GM12878 (cell line): Measurements from ENCODE around the gene OSCP1. TPM values are rescaled to one million over a fixed set of nuclear protein-coding genes. Genes with fewer than 3 reads are reported as not detected.

ENCODE experiments used
- ATAC-seq: fragments of 200-7000 bp; cut with Tn5 transposase; 3 replicates; pipeline ENCODE4 v1.9.1; 2020; ENCODE audit warnings: mild to moderate bottlenecking, moderate library complexity
- BruUV-seq: library from RNA; stranded (reverse); fragments of 400-500 nt; replicated peaks from 2 replicates; lab custom pipeline; 2021; lab: Mats Ljungman, UMichigan
- CTCF ChIA-PET: fragments of 300-600 bp; sonication (Branson Sonifier 250); formaldehyde crosslinking; extraction: SDS; loops from one replicate; lab custom pipeline; 2021; ENCODE audit warnings: inconsistent platforms; lab: Yijun Ruan, JAX
- POLR2A ChIA-PET: fragments of 350-600 bp; formaldehyde crosslinking; extraction: SDS; loops from one replicate; lab custom pipeline; 2021; ENCODE audit warnings: inconsistent platforms; lab: Charles Lee
- RAD21 ChIA-PET: fragments of 300-600 bp; sonication (Branson Sonifier 250); formaldehyde crosslinking; loops from one replicate; lab custom pipeline; 2023; ENCODE audit warnings: antibody characterized with exemption; ENCODE audit not compliant: unreplicated experiment; lab: Charles Lee
- SMC1A ChIA-PET: fragments of 300-600 bp; sonication (Branson Sonifier 250); formaldehyde crosslinking; loops from one replicate; lab custom pipeline; 2023; ENCODE audit not compliant: unreplicated experiment, uncharacterized antibody; lab: Charles Lee
- DNase-seq: peaks from one replicate; pipeline ENCODE4 v3.0.0-alpha.2; 2011; ENCODE audit warnings: low read depth, low spot score
- FAIRE-seq: peaks from 3 replicates; lab custom pipeline; 2011; peaks lifted over from hg19 to GRCh38; lab: Jason Lieb, UNC
- H2AFZ ChIP-seq: 2 replicates; pipeline ENCODE4 v1.6.0; 2011; ENCODE audit warnings: low read depth, low read length, control low read depth; ENCODE audit not compliant: control insufficient read depth
- H3K27ac ChIP-seq: 2 replicates; pipeline ENCODE4 v1.5.1; 2011; ENCODE audit warnings: control low read depth; ENCODE audit not compliant: control insufficient read depth, insufficient read depth
- H3K27me3 ChIP-seq, 2 experiments: replicated peaks in 1 of 2; 2 replicates each; pipeline versions ENCODE4 v1.6.0 to v1.6.1; 2011; ENCODE audit warnings: low read length in 1 of 2; ENCODE audit not compliant: control insufficient read depth in 2 of 2, insufficient read depth in 2 of 2
- H3K36me3 ChIP-seq, 2 experiments: 2 replicates each; pipeline ENCODE4 v1.5.1; 2011; ENCODE audit warnings: low read length in 1 of 2; ENCODE audit not compliant: control insufficient read depth in 2 of 2, insufficient read depth in 2 of 2
- H3K4me1 ChIP-seq: 2 replicates; pipeline ENCODE4 v1.6.1; 2011; ENCODE audit warnings: mild to moderate bottlenecking, low read length, moderate library complexity, mixed read lengths; ENCODE audit not compliant: control insufficient read depth, insufficient read depth
- H3K4me2 ChIP-seq: 2 replicates; pipeline ENCODE4 v1.6.0; 2011; ENCODE audit warnings: control low read depth; ENCODE audit not compliant: control insufficient read depth, insufficient read depth
- H3K4me3 ChIP-seq: fragments of 200-600 bp; sonication (generic); 2 replicates; pipeline ENCODE4 v1.5.1; 2016
- H3K79me2 ChIP-seq: 2 replicates; pipeline ENCODE4 v1.6.0; 2011; ENCODE audit warnings: low read length; ENCODE audit not compliant: control insufficient read depth, insufficient read depth
- H3K9ac ChIP-seq: 2 replicates; pipeline ENCODE4 v1.8.0; 2011; ENCODE audit warnings: low read length, control low read depth, mixed read lengths; ENCODE audit not compliant: control insufficient read depth, insufficient read depth
- H3K9me3 ChIP-seq: replicated peaks from 3 replicates; pipeline ENCODE4 v1.5.1; 2011; ENCODE audit warnings: mild to moderate bottlenecking, low read length; ENCODE audit not compliant: control insufficient read depth, insufficient read depth
- H4K20me1 ChIP-seq: 2 replicates; pipeline ENCODE4 v1.6.0; 2011; ENCODE audit not compliant: control insufficient read depth, insufficient read depth
- BCL11A ChIP-seq: IDR thresholded peaks from 2 replicates; pipeline ENCODE4 v1.6.1; 2011; ENCODE audit warnings: low read depth, low read length
- CEBPB ChIP-seq, 2 experiments: fragments of 150-350 bp in 1 of 2; IDR thresholded peaks; 2 replicates each; pipeline ENCODE4 v1.6.1; 2012 to 2014; ENCODE audit warnings: low read depth in 2 of 2, low read length in 2 of 2, borderline replicate concordance in 1 of 2, inconsistent platforms in 1 of 2
- EZH2 ChIP-seq: IDR thresholded peaks from 2 replicates; pipeline ENCODE4 v1.6.1; 2012; ENCODE audit warnings: low read depth, mild to moderate bottlenecking, control low read depth, inconsistent platforms, low read length, borderline replicate concordance; ENCODE audit not compliant: control insufficient read depth
- GATAD2B ChIP-seq: fragments of 450-650 bp; conservative IDR thresholded peaks from 2 replicates; pipeline ENCODE4 v1.6.1; 2017; ENCODE audit warnings: low read depth, mild to moderate bottlenecking, moderate library complexity
- HDAC2 ChIP-seq: fragments of 200-600 bp; sonication (generic); IDR thresholded peaks from 2 replicates; pipeline ENCODE4 v1.6.1; 2017
- HDAC6 ChIP-seq: fragments of 200-600 bp; sonication (generic); IDR thresholded peaks from one replicate; pipeline ENCODE4 v1.8.0; 2017; ENCODE audit warnings: antibody characterized with exemption; ENCODE audit not compliant: unreplicated experiment
- KAT2A ChIP-seq: conservative IDR thresholded peaks from 2 replicates; pipeline ENCODE4 v1.6.1; 2011; ENCODE audit warnings: low read depth, low read length; ENCODE audit not compliant: control insufficient read depth
- NFIC ChIP-seq: IDR thresholded peaks from 2 replicates; pipeline ENCODE4 v1.6.1; 2012; ENCODE audit warnings: low read depth, mild to moderate bottlenecking, inconsistent platforms, low read length, moderate library complexity
- RBBP5 ChIP-seq: fragments of 200-600 bp; sonication (generic); conservative IDR thresholded peaks from 2 replicates; pipeline ENCODE4 v1.6.1; 2016
- SREBF2 ChIP-seq: IDR thresholded peaks from 2 replicates; pipeline ENCODE4 v1.6.1; 2012; ENCODE audit warnings: mild to moderate bottlenecking, low read length
- STAT3 ChIP-seq: IDR thresholded peaks from 2 replicates; pipeline ENCODE4 v1.6.1; 2011; ENCODE audit warnings: low read depth, low read length, improper control_type of control experiment
- WGBS: methylation state at CpG from one replicate; pipeline ENCODE4 v1.1.6; 2016; ENCODE audit warnings: low lambda C conversion rate; ENCODE audit not compliant: insufficient replicate concordance, insufficient coverage; ENCODE audit errors: missing lambda C conversion rate; 5-methylcytosine and 5-hydroxymethylcytosine counted together
- in situ Hi-C: fragments of 300-500 bp; cut with MboI; formaldehyde crosslinking; loops from 9 replicates; pipeline ENCODE4 v1.14.3; 2018; ENCODE audit warnings: mixed read lengths
- intact Hi-C: fragments of 100-400 bp; cut with micrococcal nuclease; formaldehyde crosslinking; loops from one replicate; pipeline ENCODE4 v1.14.2; 2022; ENCODE audit not compliant: unreplicated experiment
- polyA plus RNA-seq, 11 experiments: library from polyadenylated mRNA; depleted of rRNA in 4 of 11; unstranded in 6 of 11; stranded (reverse) in 5 of 11; fragments of >200 nt; fragmentation: Nextera tagmentation in 4 of 11; fragmentation: Illumina TruSeq in 1 of 11; extraction: Ambion mirVana in 4 of 11; extraction: Trizol in 1 of 11; gene quantifications; 1 replicate in 1 of 11; 2 replicates in 10 of 11; pipeline versions ENCODE4 v1.2.1 to v1.2.3, GENCODE V29; 2011 to 2016; ENCODE audit warnings: inconsistent platforms in 2 of 11, missing spikeins in 2 of 11, low read depth in 1 of 11
- total RNA-seq, 4 experiments: library from RNA; depleted of rRNA in 3 of 4; stranded (reverse); fragments of >200 nt in 3 of 4; fragmentation: Illumina TruSeq in 1 of 4; extraction: Trizol in 1 of 4; gene quantifications; 2 replicates each; pipeline versions ENCODE4 v1.2.1 to v1.2.3, GENCODE V29; 2013 to 2021
- TF ChIP-seq, protein P1 (sequence below): fragments of 450-650 bp; IDR thresholded peaks from 2 replicates; pipeline ENCODE4 v1.6.1; 2017; ENCODE audit warnings: mild to moderate bottlenecking
- TF ChIP-seq, protein P2 (sequence below): fragments of 150-350 bp; IDR thresholded peaks from 2 replicates; pipeline ENCODE4 v1.6.1; 2016; ENCODE audit warnings: low read depth, low read length
- TF ChIP-seq, protein P3 (sequence below): fragments of 450-650 bp; conservative IDR thresholded peaks from 2 replicates; pipeline ENCODE4 v1.6.1; 2017; ENCODE audit warnings: mild to moderate bottlenecking, moderate library complexity
- TF ChIP-seq, protein P4 (sequence below): IDR thresholded peaks from 2 replicates; pipeline ENCODE4 v1.6.1; 2012; ENCODE audit warnings: low read depth, low read length, improper control_type of control experiment

OSCP1 gene
- total and polyA plus RNA-seq, 10 of the 15 experiments (the other 5 are each of a cell fraction or from before 2014, with no cell fraction given), result 1.8 to 5.9 (median 3.0) TPM

DNA sequence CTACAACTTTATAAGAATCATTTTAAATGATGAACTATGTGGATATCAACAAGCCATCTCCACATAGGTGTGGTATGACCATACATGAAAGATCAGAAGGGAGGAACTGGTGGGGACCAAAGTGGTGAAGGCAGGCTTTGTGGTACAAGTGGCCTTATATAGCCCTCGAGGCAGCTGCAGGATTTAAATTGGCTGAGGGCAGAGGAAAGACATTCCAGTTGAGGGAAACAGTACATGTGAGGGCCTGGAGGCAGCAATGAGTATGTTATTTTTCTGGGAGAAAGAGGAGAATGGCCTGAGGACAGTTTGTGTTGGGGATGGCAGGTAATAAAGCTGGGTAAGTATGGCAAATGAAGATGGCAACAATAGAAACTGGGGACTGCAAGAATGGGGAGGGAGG, 17.1 kb downstream of the OSCP1 start (continued):
- TF ChIP-seq, protein P1, sequence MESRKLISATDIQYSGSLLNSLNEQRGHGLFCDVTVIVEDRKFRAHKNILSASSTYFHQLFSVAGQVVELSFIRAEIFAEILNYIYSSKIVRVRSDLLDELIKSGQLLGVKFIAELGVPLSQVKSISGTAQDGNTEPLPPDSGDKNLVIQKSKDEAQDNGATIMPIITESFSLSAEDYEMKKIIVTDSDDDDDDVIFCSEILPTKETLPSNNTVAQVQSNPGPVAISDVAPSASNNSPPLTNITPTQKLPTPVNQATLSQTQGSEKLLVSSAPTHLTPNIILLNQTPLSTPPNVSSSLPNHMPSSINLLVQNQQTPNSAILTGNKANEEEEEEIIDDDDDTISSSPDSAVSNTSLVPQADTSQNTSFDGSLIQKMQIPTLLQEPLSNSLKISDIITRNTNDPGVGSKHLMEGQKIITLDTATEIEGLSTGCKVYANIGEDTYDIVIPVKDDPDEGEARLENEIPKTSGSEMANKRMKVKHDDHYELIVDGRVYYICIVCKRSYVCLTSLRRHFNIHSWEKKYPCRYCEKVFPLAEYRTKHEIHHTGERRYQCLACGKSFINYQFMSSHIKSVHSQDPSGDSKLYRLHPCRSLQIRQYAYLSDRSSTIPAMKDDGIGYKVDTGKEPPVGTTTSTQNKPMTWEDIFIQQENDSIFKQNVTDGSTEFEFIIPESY, result no peak
- TF ChIP-seq NFIC, result no peak
- no peak for TF ChIP-seq GATAD2B

DNA sequence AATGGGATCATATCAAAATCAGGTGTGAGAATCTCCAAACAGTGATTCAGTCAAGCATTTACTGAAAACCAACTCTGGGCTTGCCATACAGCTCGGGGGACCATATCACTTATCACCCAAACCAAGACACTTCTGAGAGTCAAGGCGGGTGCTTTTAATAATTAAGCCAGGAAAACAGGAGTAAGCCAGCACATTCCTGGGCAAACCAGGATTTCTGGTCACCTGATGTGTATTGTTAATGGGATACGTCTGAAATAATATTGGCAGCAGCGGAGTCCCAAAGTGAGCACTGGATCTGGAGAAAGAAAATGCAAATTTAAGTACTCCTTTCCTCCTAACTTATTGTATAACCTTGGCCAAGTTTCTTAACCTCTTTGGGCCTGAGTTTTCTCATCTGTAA, 17.6 kb downstream of the OSCP1 start:
- no peak for DNase-seq
- intact Hi-C loops, result no loop called here
- no peak overlapping the region for H3K4me2 ChIP-seq
- ChIA-PET SMC1A (no interaction called here), POLR2A (no interaction called here), RAD21 (no interaction called here), CTCF (no interaction called here)
- H3K36me3 ChIP-seq, result no peaks in the 10 kb centered on the region
- H2AFZ ChIP-seq, result no peak overlapping the region
- H3K27me3 ChIP-seq, result no peaks in the 10 kb centered on the region
- in situ Hi-C loops, result no loop called here
- H4K20me1 ChIP-seq, result no peaks in the 10 kb centered on the region
- no peak overlapping the region for H3K9ac ChIP-seq
- H3K9me3 ChIP-seq, result no peaks in the 10 kb centered on the region
- no peak overlapping the region for H3K27ac ChIP-seq
- no peaks in the 10 kb centered on the region for H3K4me1 ChIP-seq
- no TSS peak for BruUV-seq
- no peaks in the 10 kb centered on the region for H3K79me2 ChIP-seq
- ATAC-seq, result no peak
- 81% methylated on average over 4 of the region's 4 CpGs for WGBS
- FAIRE-seq, result no peak
- no peak overlapping the region for H3K4me3 ChIP-seq
- no peak for TF ChIP-seq KAT2A
- no peak for TF ChIP-seq RBBP5
- TF ChIP-seq, protein P2, sequence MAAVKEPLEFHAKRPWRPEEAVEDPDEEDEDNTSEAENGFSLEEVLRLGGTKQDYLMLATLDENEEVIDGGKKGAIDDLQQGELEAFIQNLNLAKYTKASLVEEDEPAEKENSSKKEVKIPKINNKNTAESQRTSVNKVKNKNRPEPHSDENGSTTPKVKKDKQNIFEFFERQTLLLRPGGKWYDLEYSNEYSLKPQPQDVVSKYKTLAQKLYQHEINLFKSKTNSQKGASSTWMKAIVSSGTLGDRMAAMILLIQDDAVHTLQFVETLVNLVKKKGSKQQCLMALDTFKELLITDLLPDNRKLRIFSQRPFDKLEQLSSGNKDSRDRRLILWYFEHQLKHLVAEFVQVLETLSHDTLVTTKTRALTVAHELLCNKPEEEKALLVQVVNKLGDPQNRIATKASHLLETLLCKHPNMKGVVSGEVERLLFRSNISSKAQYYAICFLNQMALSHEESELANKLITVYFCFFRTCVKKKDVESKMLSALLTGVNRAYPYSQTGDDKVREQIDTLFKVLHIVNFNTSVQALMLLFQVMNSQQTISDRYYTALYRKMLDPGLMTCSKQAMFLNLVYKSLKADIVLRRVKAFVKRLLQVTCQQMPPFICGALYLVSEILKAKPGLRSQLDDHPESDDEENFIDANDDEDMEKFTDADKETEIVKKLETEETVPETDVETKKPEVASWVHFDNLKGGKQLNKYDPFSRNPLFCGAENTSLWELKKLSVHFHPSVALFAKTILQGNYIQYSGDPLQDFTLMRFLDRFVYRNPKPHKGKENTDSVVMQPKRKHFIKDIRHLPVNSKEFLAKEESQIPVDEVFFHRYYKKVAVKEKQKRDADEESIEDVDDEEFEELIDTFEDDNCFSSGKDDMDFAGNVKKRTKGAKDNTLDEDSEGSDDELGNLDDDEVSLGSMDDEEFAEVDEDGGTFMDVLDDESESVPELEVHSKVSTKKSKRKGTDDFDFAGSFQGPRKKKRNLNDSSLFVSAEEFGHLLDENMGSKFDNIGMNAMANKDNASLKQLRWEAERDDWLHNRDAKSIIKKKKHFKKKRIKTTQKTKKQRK, result no peak
- TF ChIP-seq GATAD2B, result no peak
- no peak for TF ChIP-seq HDAC2
- no peak for TF ChIP-seq STAT3
- TF ChIP-seq HDAC6, result no peak
- TF ChIP-seq SREBF2, result no peak
- TF ChIP-seq, protein P3, sequence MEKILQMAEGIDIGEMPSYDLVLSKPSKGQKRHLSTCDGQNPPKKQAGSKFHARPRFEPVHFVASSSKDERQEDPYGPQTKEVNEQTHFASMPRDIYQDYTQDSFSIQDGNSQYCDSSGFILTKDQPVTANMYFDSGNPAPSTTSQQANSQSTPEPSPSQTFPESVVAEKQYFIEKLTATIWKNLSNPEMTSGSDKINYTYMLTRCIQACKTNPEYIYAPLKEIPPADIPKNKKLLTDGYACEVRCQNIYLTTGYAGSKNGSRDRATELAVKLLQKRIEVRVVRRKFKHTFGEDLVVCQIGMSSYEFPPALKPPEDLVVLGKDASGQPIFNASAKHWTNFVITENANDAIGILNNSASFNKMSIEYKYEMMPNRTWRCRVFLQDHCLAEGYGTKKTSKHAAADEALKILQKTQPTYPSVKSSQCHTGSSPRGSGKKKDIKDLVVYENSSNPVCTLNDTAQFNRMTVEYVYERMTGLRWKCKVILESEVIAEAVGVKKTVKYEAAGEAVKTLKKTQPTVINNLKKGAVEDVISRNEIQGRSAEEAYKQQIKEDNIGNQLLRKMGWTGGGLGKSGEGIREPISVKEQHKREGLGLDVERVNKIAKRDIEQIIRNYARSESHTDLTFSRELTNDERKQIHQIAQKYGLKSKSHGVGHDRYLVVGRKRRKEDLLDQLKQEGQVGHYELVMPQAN, result no peak
- TF ChIP-seq BCL11A, result no peak
- TF ChIP-seq CEBPB (IDR thresholded peaks at IDR 0.05; ENCODE audit: borderline replicate concordance in 1 of 2, low read depth in 2 of 2, low read length in 2 of 2), result no peak
- TF ChIP-seq EZH2, result no peak
- TF ChIP-seq, protein P4, sequence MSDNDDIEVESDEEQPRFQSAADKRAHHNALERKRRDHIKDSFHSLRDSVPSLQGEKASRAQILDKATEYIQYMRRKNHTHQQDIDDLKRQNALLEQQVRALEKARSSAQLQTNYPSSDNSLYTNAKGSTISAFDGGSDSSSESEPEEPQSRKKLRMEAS, result no peak
